Adrenal gland (tissue), 12 donors: ENCODE results near the gene LSMEM2. TPM values are rescaled to one million over a fixed set of nuclear protein-coding genes. Genes with fewer than 3 reads are reported as not detected.

ENCODE experiments used
- DNase-seq, 7 donors: peaks; one replicate each; pipeline ENCODE4 v3.0.0-alpha.2; 2019 to 2020
- H3K27ac ChIP-seq, 5 donors: fragments of 200-600 bp; sonication (generic) in 4 of 5; 1 replicate in 3 of 5; 2 replicates in 2 of 5; pipeline versions ENCODE4 v1.5.1 to v1.8.0; 2016 to 2020; ENCODE audit warnings: mild to moderate bottlenecking in 1 of 5
- H3K27me3 ChIP-seq: fragments of 200-600 bp; 2 replicates; pipeline ENCODE4 v1.8.0; 2021
- H3K36me3 ChIP-seq, 2 donors: fragments of 200-600 bp; replicated peaks in 1 of 2; 1 replicate in 1 of 2; 2 replicates in 1 of 2; pipeline versions ENCODE4 v1.5.1 to v1.8.0; 2018 to 2022
- H3K4me1 ChIP-seq, 2 donors: fragments of 200-600 bp; replicated peaks in 1 of 2; 1 replicate in 1 of 2; 2 replicates in 1 of 2; pipeline versions ENCODE4 v1.5.1 to v1.8.0; 2018 to 2021
- H3K4me3 ChIP-seq, 4 donors: fragments of 200-600 bp; sonication (generic) in 3 of 4; one replicate each; pipeline ENCODE4 v1.5.1; 2016 to 2018
- H3K9me3 ChIP-seq, 3 donors: fragments of 200-600 bp; sonication (generic) in 1 of 3; replicated peaks in 1 of 3; 1 replicate in 2 of 3; 2 replicates in 1 of 3; pipeline versions ENCODE4 v1.5.1 to v1.8.0; 2016 to 2021
- CTCF ChIP-seq, 6 experiments: fragments of 450-650 bp in 4 of 6; fragments of 200-600 bp in 2 of 6; sonication (generic) in 1 of 6; IDR thresholded peaks; 1 replicate in 5 of 6; 2 replicates in 1 of 6; pipeline versions ENCODE4 v1.5.1 to v1.8.0; 2016 to 2021; ENCODE audit warnings: antibody characterized with exemption in 6 of 6, mild to moderate bottlenecking in 2 of 6, moderate library complexity in 1 of 6
- POLR2A ChIP-seq, 2 donors: fragments of 450-650 bp; IDR thresholded peaks; one replicate each; pipeline ENCODE4 v1.6.1; 2017; ENCODE audit warnings: antibody characterized with exemption in 2 of 2, mild to moderate bottlenecking in 2 of 2, moderate library complexity in 1 of 2
- WGBS, 4 donors: extraction: QIAGEN DNeasy Blood & Tissue Kit in 2 of 4; methylation state at CpG; one replicate each; pipeline versions ENCODE4 v1.1.5 to v1.1.7; 2013 to 2017; 5-methylcytosine and 5-hydroxymethylcytosine counted together
- intact Hi-C, 2 donors: fragments of 100-400 bp; cut with DNase I; formaldehyde crosslinking; loops; one replicate each; pipeline versions ENCODE4 v1.14.1 to v1.15.0; 2022 to 2023
- polyA plus RNA-seq, 3 donors: library from polyadenylated mRNA; stranded (reverse); fragments of 200-250 nt in 2 of 3; fragments of 350-450 nt in 1 of 3; fragmentation: Illumina TruSeq in 1 of 3; extraction: RNeasy Lipid Tissue Mini Kit (QIAGEN cat#74804) in 1 of 3; gene quantifications; one replicate each; pipeline ENCODE4 v1.2.3, GENCODE V29; 2013 to 2014
- total RNA-seq, 9 donors: library from RNA; depleted of rRNA in 4 of 9; stranded (reverse); fragments of >200 nt in 4 of 9; fragments of 120-200 nt in 1 of 9; fragmentation: NEBNext Ultra II Directional in 1 of 9; extraction: Animal tissue kit (Norgen Biotek cat#: 25700) in 1 of 9; gene quantifications; one replicate each; pipeline versions ENCODE4 v1.1.0 to v1.2.4, GENCODE V29; 2013 to 2023
- donor health status: healthy with polysubstance abuse.
- donor health status: Bipolar disorder and iron deficiency.
- donor health status: DM: yes; HTN: yes; CAD: no.
- donor health status: DM: no; HTN: no; CAD: no.
- donor health status: DM: no; HTN: no; CAD: no.
- donor health status: DM: yes; HTN: yes; CAD: no.

Gene LSMEM2
- total and polyA plus RNA-seq, 12 donors, result 0.09 to 0.76 (median 0.47) TPM; not detected in 5

GRCh38 chr3:50321336-50322114 is 42.6 kb downstream of the LSMEM2 start:
- peak; percentile 20 to 66 (median 32) for TF ChIP-seq CTCF (IDR thresholded peaks at IDR 0.05)
- TF ChIP-seq POLR2A (IDR thresholded peaks at IDR 0.05), result peak; percentile 36 to 69
- Histone ChIP-seq H3K4me1 (peaks cover 44 to 73% of the 10 kb centered on the region in 2 donors), H3K27ac (peak overlapping the region; percentile 83 to 98 (median 94)), H3K4me3 (peak overlapping the region; percentile 25 to 96 (median 62)), H3K9me3 (no peaks in the 10 kb centered on the region), H3K36me3 (peaks cover 0 to 39% of the 10 kb centered on the region in 2 donors), H3K27me3 (no peaks in the 10 kb centered on the region)
- WGBS, 4 donors, result 1% methylated on average over 47 to 59 of the region's 59 CpGs; no CpG with 5 or more reads in 1 of the 4 donors
- DNase-seq, result peak; percentile 89 to 94 (median 91)
- intact Hi-C loops, result loop anchor here in 1 of 2 donors (5.0 kb wide), 1 partner anchor 49 kb away; no protein-coding TSS in a partner anchor

GRCh38 chr3:50322115-50322385 is 43.2 kb downstream of the LSMEM2 start:
- intact Hi-C loops, result loop anchor here in 1 of 2 donors (5.0 kb wide), 1 partner anchor 50 kb away; no protein-coding TSS in a partner anchor
- no peaks in the 10 kb centered on the region for H3K27me3 ChIP-seq
- peak overlapping the region in 2 of 4 donors; percentile 71 to 96 for H3K4me3 ChIP-seq
- TF ChIP-seq CTCF (IDR thresholded peaks at IDR 0.05) (no peak), POLR2A (IDR thresholded peaks at IDR 0.05) (no peak)
- H3K36me3 ChIP-seq, result peaks cover 0 to 38% of the 10 kb centered on the region in 2 donors
- H3K4me1 ChIP-seq, result peaks cover 41 to 71% of the 10 kb centered on the region in 2 donors
- H3K27ac ChIP-seq, result peak overlapping the region; percentile 35 to 98 (median 94)
- DNase-seq, result no peak
- WGBS, 4 donors, result 17 to 39% (median 29%) methylated on average over 4 to 14 of the region's 14 CpGs
- no peaks in the 10 kb centered on the region for H3K9me3 ChIP-seq

- H3K9me3 ChIP-seq, result no peaks in the 10 kb centered on the region
- peaks cover 41 to 71% of the 10 kb centered on the region in 2 donors for H3K4me1 ChIP-seq
- WGBS, 4 donors, result 20 to 28% (median 25%) methylated on average over 18 to 31 of the region's 31 CpGs
- H3K36me3 ChIP-seq, result peaks cover 0 to 34% of the 10 kb centered on the region in 2 donors
- no peaks in the 10 kb centered on the region for H3K27me3 ChIP-seq
- peak; percentile 70 to 85 (median 73) for DNase-seq
- intact Hi-C loops, result loop anchor here in 1 of 2 donors (5.0 kb wide), 1 partner anchor 50 kb away; no protein-coding TSS in a partner anchor
- peak within 1 kb of the TSS; percentile 83 to 98 (median 94) for H3K27ac ChIP-seq
- TF ChIP-seq POLR2A (IDR thresholded peaks at IDR 0.05) (peak in 1 of 2 donors; percentile 34), CTCF (IDR thresholded peaks at IDR 0.05) (peak in 1 of 6 experiments; percentile 1)
- peak within 1 kb of the TSS; percentile 25 to 96 (median 62) for H3K4me3 ChIP-seq
Measured at GRCh38 chr3:50322386-50323091, 43.7 kb downstream of the LSMEM2 start, which contains the start of gene HYAL2. TSS of gene HYAL2 (minus strand) at chr3:50322745. CDS start at chr3:50320489, 2,256 bp downstream.

GRCh38 chr3:50323092-50323600 is 44.3 kb downstream of the LSMEM2 start:
- Histone ChIP-seq H3K27ac (peak overlapping the region; percentile 35 to 98 (median 94)), H3K36me3 (peaks cover 0 to 28% of the 10 kb centered on the region in 2 donors), H3K4me1 (peaks cover 39 to 67% of the 10 kb centered on the region in 2 donors), H3K9me3 (no peaks in the 10 kb centered on the region), H3K27me3 (no peaks in the 10 kb centered on the region), H3K4me3 (no peak overlapping the region)
- TF ChIP-seq POLR2A (IDR thresholded peaks at IDR 0.05) (no peak), CTCF (IDR thresholded peaks at IDR 0.05) (no peak)
- WGBS, 4 donors, result 24 to 40% (median 36%) methylated on average over 3 to 4 of the region's 4 CpGs
- intact Hi-C loops, result loop anchor here in 1 of 2 donors (5.0 kb wide), 1 partner anchor 51 kb away; no protein-coding TSS in a partner anchor
- DNase-seq, result peak; percentile 48 to 86 (median 67)
